Raji (cell line): Measurements from ENCODE around the gene ZBTB3.

Source experiments
- POLR2A ChIP-seq: IDR thresholded peaks from 2 replicates; pipeline ENCODE4 v1.6.1; 2011; ENCODE audit warnings: low read depth, low read length, control low read depth; ENCODE audit not compliant: insufficient read depth

The ZBTB3 gene

DNA sequence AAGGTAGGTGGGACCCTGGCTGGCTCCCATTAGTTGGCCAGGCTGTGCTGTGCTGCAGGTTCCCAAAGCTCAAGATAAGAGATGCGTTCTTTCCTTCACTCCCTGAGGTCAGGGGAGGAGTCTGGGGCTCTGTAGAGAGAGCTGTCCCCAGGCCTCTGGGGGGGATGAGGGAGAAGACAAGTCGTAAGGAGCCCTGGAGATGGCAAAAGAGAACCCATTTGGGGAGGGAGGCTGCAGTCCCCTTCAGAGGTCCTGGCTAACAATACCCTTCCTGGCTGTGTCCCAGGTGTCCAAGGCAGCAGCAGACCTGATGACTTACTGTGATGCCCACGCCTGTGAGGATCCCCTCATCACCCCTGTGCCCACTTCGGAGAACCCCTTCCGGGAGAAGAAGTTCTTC, 45.6 kb downstream of the ZBTB3 start:
- TF ChIP-seq POLR2A = no peak

DNA sequence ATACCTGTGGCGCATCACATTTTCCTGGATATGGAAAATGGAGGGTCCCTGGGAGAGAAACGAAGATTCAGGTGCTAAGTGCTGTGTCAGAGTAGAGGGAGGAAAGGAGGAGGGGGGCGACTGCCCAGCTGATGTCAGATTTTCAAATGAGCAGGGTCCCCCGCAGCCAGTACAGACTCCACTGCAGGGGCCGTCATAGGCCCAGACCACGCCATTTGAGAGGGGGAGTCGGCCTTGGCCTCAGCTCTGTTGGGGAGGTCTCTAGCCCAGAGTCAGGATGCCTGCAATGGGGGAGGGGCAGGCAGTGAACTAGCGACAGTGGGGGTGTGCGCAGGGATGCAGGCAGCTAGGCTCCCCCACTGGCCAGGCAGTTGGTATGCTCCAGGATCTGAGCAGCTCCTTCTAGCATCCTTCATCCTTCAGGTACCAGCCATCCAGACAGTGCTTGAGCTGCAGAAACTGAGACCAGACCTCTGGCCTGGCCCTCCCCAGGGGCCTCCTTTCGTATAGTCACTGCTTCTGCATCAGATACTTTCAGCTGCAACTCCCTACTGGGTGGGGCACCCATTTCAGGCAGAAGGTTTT, 46.6 kb downstream of the ZBTB3 start, which contains the start of the genes BSCL2 and GNG3:
TSS of gene BSCL2 (minus strand) at position 148 of the 585 bp plus-strand sequence. CDS start 229 bp downstream, outside the sequence.
TSS of gene GNG3 (plus strand) at position 400 of the 585 bp plus-strand sequence. CDS start 620 bp downstream, outside the sequence.
- no peak for TF ChIP-seq POLR2A

GRCh38 chr11:62706850-62707247, 47.1 kb downstream of the ZBTB3 start:
- no peak for TF ChIP-seq POLR2A

GRCh38 chr11:62705880-62706849, 47.8 kb downstream of the ZBTB3 start:
- TF ChIP-seq POLR2A = peak; percentile 72

DNA sequence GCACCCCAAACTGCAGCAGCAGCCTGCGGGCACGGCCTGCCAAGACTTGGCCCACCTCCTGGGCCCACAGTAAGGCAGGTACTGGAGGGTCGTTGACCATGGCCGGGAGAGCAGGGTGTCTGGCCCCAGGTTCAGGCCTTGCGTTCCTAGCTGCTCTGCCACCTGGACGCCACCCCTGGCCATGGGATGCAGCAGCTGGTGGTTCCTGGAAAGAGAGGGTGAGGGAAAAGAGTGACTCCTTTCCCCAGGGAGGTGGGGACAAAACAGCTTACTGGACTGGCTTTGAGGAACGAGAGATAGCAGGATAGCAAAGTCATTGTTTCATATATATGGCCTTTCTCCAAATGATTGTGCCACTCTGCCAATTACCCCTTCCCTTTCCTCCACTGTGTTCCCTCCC, 48.5 kb downstream of the ZBTB3 start:
- TF ChIP-seq POLR2A = no peak

DNA sequence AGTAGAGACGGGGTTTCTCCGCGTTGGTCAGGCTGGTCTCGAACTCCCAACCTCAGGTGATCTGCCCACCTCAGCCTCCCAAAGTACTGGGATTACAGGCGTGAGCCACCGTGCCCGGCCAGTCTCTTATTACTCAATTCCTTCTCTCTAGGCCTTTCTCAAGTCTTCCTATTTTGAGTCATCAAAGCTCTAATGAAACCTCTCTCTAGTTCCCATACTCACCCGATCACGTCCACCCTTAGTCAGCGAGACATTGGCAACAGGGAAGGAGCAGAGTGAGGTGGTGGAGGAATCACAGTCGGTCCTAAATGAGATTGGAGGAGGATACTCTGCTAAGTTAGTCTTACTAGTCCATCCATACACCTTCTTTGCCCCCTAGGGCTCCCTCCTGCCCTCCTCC, 51.7 kb downstream of the ZBTB3 start:
- no peak for TF ChIP-seq POLR2A
